ENCODE results near the gene INSL6.
"Not testable (repeated sequence)": the region's sequence is repeated elsewhere in the genome, so short reads cannot be mapped to it uniquely, and the experiment has no call there.

Gene INSL6

GRCh38 chr9:5185220-5185840, at the start of gene INSL6:
INSL6 (minus strand) TSS chr9:5185639; CDS start chr9:5185602, 37 bp downstream.
- FAIRE-seq: no peak

GRCh38 chr9:5231212-5231611, 45.8 kb upstream of the INSL6 start, which contains the start of gene INSL4:
INSL4 (plus strand) TSS chr9:5231419; CDS start chr9:5231524, 105 bp downstream.
- FAIRE-seq: no peak

GRCh38 chr9:5230554-5230953, 45.1 kb upstream of the INSL6 start:
- FAIRE-seq: no peak

GRCh38 chr9:5205071-5205470, 19.6 kb upstream of the INSL6 start:
- no peak for FAIRE-seq

GRCh38 chr9:5195463-5195862, 10.0 kb upstream of the INSL6 start:
- FAIRE-seq: no peak

GRCh38 chr9:5193345-5193744, 7.9 kb upstream of the INSL6 start:
- FAIRE-seq: no peak

GRCh38 chr9:5191985-5192384, 6.5 kb upstream of the INSL6 start:
- FAIRE-seq: no peak

GRCh38 chr9:5188060-5188984, 2.9 kb upstream of the INSL6 start:
- no peak for FAIRE-seq

- FAIRE-seq: peak; percentile 97
Measured at GRCh38 chr9:5186416-5187169, 1.2 kb upstream of the INSL6 start.

GRCh38 chr9:5184776-5185175, 663 bp downstream of the INSL6 start:
- FAIRE-seq: no peak

- not testable (repeated sequence) for FAIRE-seq
Measured at GRCh38 chr9:5180631-5181030, 4.8 kb downstream of the INSL6 start.

GRCh38 chr9:5178126-5178805, 7.2 kb downstream of the INSL6 start:
- FAIRE-seq: no peak

- no peak for FAIRE-seq
Measured at GRCh38 chr9:5146241-5146640, 39.2 kb downstream of the INSL6 start.

- no peak for FAIRE-seq
Measured at GRCh38 chr9:5144217-5144616, 41.2 kb downstream of the INSL6 start.

GRCh38 chr9:5140151-5140550, 45.3 kb downstream of the INSL6 start:
- no peak for FAIRE-seq

GRCh38 chr9:5122516-5122915, 62.9 kb downstream of the INSL6 start:
- FAIRE-seq: no peak

GRCh38 chr9:5122116-5122515, 63.3 kb downstream of the INSL6 start:
- no peak for FAIRE-seq

- no peak for FAIRE-seq
Measured at GRCh38 chr9:5113994-5114748, 71.3 kb downstream of the INSL6 start.
